ENCODE results near the gene SMTNL1.

- TF ChIP-seq CTCF (IDR thresholded peaks at IDR 0.05) = no peak
- TF ChIP-seq POLR2A (IDR thresholded peaks at IDR 0.05) = no peak
These were observed 46.9 kb downstream of the SMTNL1 start for GRCh38 chr11:57584341-57584740.

All from body of pancreas (tissue), 4 donors.